GM18520 (cell line): ENCODE measurements around the gene STK24.
"Not testable (repeated sequence)": the region's sequence is repeated elsewhere in the genome, so short reads cannot be mapped to it uniquely, and the experiment has no call there.

ENCODE experiments used
- ATAC-seq: cut with Tn5 transposase; IDR thresholded peaks from one replicate; pipeline ENCODE4 v1.9.1; 2021; ENCODE audit not compliant: unreplicated experiment

Gene STK24

GRCh38 chr13:98582947-98583346 lies 6.0 kb upstream of the STK24 start:
- ATAC-seq: no peak

DNA sequence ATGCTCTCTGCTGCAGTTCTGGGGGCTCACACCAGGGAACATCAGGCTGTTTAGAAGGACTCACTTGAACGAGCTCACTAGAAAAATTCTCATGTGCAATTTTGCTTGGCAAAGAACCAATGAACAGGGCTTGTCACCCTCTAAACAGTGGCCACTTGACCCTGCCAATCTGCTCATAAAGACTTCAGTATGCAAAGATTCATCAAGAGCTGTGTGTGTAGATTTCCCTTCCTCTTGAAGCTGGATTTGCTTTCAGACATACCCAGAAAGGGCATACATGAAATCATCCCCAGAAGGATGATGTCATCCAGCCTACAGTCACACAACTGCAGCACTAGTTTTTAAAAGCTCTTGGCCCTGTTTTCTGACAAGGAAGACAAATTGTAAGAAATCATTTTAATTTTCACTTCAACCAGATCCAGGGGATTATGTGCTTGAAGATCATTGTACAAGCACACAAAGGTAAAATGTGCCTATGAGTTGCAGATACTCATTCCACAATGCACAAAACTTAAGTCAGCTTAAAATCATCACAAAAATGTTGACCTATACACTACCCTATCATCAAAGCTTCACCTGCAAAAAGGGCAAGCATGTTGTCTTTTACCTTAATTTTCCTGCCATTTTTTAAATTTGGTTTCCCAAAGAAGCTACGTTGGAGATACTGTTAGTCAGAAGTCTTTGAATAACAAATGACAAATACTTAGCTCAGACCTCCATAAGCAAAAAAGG lies 5.2 kb upstream of the STK24 start:
- ATAC-seq: no peak

DNA sequence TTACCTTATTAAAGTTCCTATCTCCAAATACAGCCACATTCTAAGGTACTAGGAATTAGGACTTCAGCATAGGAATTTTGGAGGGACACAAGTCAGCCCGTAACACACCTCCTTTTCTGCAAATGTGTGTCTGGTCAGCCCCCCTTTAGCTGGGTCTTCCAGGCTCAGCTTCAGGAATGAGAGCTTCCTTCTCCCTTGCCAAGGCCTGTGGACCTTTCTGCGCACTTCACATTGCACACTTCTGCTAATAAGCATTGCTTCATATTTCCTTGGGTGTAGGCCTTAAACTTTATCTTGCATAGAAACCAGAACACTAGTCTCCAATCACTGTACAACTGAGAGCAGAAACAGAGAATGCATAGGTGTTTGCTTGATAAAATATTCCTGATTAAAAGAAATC lies 4.5 kb upstream of the STK24 start:
- no peak for ATAC-seq

DNA sequence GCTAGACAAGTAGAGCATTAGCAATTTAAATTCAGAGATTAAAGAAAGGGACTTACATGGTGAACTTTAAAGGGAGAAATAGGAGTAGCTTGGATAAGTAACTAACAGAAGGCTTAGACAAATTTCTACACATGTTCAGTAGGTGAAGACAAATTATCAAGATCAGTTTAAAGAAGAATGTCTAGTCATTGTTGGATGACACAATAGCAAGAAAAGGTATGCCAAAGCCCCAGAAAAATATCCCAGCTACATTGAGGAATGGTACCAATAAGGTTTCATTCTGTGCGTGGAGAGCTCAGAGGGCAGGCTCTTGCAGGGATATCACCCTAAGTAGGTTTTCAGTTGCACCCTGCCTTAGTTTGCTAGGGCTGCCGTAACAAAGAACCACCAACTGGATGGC lies 3.5 kb upstream of the STK24 start:
- no peak for ATAC-seq

- no peak for ATAC-seq
Observed at GRCh38 chr13:98577836-98578285, 954 bp upstream of the STK24 start.

GRCh38 chr13:98576200-98576945 lies 534 bp downstream of the STK24 start:
- ATAC-seq: peak; percentile 18

GRCh38 chr13:98575904-98576199 lies 1.1 kb downstream of the STK24 start:
- no peak for ATAC-seq

DNA sequence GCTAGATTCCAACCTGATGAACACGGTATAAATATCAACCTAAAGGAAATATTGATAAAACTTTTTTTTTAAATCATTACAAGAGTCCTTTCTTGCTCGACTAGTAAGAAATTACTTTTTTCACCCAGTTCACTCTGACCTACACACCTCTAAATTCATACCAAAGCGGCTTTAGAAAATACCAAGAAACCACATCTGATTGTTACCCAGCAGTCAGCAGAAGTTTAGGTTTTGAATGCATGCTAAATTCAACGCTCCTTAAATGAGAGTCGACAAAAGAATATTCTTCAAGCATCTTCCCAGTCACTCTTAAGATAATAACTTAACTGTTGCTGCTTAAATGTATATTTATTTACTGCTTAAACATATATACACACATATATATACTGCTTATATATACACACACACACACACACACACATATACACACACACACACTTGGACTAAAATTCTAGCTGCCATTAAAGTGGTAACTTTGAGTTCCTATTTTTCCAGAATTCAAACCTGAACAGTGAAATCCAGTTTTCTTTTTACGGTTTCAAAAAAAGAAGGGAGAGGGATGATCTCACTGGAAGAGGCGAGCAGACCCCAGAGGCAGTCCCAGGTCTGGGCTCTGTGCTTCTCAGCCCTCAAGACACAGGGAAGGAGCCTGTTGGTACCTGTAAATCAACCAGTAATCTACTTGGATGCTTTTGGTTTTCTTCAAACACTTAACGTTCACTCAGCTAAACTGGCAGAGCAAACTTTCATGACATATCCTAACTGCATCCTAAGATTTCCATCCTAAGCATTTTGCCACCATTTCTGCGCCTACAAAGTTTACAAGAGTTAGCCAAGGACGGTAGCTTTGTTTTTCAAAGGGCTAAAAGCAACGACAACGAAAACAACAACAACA lies 1.7 kb downstream of the STK24 start:
- ATAC-seq: no peak

DNA sequence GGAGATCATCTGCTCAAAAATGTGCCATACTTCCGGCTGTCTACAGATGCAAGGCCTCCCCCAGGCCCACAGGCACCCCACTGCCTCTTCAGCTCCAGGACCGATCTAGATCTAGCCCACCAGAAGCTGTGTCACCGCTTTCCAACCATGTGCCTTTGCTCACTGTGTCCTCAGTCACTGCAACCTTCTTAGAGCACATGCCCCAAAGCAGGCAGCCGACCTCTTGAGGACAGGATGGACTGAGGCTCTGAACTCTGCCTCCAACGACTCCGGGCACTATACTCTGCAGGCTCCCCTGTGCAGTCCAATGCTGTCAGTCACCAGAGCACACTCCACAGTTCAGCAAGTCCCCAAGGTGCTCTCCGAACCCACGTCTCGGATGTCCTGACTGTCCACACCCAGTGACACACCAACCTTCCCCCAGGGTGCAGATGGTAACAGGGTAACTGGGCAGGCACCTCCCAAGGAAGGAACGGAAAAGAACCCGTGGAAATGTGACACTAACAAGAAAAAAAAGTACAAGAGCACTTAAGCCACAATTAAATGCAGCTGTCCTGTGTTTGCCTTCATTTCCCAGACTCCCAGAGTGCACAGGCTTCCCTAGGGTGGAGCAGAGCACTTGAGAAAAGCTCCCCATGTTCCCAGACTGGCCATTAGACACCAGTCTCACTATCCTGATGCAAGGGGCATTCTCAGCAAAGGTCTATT lies 4.8 kb downstream of the STK24 start:
- ATAC-seq: no peak

- ATAC-seq: peak; percentile 89
Observed at GRCh38 chr13:98570929-98571372, 6.0 kb downstream of the STK24 start.

- ATAC-seq: not testable (repeated sequence)
Observed at GRCh38 chr13:98569494-98570367, 7.2 kb downstream of the STK24 start.

DNA sequence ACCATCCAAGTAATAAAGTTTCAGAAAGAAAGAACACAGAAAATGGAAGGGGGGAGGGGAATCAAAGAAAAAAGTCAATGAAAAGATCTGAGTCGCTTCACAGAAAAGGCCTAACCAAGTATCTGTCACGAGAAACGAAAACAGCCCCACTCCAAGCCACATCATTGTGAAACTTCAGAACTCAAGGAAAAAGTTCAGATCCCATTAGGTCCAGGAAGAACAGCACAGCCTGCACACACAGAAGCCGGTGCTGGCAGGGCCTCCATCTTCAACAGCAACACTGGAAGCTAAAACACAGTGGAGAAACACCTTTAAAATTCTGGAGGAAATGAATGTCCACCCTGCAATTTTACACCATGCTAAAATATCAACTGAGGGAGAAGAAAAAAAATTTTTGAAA lies 8.0 kb downstream of the STK24 start:
- ATAC-seq: no peak

GRCh38 chr13:98567140-98567539 lies 9.8 kb downstream of the STK24 start:
- no peak for ATAC-seq

DNA sequence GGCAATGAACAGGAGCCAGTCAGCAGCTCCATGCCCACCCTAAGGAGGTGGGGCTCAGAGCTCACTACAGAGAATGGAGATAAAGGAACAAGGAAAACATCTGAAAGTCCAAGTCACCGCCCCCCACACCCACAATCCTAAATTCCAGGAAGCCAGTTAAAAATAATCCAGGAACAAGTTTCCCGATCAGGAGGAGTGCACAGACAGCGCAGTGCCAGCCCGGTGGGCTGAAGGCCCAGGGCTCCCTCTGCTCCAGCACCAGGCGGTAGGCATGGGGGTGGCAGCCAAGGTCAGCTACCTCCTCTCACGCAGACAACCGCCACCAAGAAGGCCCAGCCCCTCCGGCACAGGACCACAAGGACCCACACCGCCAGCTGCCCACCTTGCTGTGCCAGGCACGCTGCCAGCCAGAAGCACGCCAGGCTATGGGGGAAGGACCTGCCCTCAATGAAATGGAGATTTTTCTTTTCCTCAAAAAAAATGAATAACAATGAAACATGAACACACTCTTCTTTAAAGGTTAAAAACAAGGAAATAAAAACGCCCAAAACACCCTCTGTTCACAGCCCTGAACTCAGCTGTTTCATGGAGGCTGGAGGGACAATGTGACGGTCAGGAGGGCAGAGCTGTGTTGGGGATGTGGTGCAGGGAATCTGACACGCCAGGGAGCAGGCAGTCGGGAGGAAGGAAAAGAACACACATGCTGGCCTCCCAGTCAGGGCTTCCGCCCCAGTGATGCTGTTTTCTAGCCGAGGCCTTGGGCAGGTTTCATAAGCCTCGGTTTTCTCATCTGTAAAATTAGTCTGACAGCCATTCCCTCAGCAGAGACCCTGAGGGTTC lies 11.0 kb downstream of the STK24 start:
- no peak for ATAC-seq

DNA sequence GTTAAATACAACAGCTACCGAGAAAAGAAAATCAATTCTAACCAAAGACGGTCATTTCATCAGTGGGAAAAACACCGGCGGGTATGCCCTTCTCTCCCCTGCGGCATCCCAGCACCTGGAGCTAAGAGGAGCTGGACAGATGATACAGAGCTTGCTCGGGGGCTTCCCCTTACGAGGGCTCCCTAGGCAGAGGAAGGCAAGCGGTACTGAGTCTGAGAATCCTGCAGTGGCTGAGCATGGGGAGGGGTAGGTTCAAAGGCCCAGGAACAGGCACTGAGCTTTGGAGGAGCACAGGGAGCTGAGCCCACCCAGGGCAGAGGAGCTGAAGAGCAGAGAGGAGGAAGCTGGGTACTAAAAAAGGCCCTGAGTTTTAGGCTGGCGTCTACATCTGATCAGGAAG lies 12.7 kb downstream of the STK24 start:
- ATAC-seq: no peak

DNA sequence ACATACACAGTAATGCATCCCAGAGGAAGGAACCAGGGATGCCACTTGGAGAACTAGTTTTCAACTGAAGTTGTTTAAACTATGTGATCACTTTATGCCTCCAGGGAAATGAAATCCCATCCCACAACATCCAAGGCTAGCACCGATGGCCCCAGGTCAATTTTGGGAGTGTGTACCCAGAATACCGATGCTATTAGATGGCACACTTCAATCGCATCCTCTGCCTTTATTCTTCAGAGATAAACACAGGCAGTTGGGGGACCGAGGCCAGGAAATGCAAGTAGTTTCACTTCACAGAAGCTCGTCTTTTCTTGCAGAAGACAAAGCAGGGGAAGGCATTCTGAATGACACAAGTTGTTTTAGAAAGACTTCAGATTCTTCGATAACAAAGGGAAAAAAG lies 13.8 kb downstream of the STK24 start:
- ATAC-seq: no peak

DNA sequence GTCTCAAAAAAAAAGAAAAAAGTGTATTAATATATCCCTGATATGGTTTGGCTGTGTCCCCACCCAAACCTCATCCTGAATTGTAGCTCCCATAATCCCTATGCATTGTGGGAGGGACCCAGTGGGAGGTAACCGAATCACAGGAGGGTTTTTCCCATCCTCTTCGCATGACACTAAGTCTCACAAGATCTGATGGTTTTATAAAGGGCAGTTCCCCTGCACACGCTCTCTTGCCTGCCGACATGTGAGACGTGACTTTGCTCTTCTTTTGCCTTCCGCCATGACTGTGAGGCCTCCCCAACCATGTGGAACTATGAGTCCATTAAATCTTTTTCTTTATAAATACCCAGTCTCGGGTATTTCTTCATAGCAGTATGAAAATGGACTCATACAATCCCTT lies 17.7 kb downstream of the STK24 start:
- no peak for ATAC-seq

- no peak for ATAC-seq
Observed at GRCh38 chr13:98557937-98558792, 18.7 kb downstream of the STK24 start.
